ENCODE results near the gene DNMBP.

The DNMBP gene

DNA sequence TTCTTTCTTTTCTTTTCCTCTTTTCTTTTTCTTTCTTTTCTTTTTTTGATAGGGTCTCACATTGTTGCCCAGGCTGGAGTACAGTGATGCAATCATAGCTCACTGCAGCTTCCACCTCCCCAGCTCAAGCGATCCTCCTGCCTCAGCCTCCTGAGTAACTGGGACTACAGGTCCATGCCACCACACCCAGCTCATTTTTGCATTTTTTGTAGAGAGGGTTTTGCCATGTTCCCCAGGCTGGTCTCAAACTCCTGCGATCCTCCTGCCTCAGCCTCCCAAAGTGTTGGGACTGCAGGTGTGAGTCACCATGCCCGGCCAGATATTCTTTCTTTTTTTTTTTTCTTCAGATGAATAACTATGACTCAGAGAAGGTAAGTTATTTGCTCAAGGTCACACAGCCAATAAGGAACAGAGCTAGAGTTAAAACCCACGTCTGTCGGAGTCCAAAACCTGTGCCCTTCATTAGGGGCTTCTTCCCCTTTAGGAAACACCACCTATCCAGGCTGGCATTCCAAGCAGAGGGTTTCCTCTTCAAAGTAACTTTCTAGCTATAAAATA, 28.1 kb upstream of the DNMBP start:
- Histone ChIP-seq H3K27ac (ENCODE audit: low read depth, low read length) (no peak overlapping the region), H3K9me3 (ENCODE audit: control insufficient read depth in 1 of 2, low read length in 2 of 2) (no peaks in the 10 kb centered on the region), H3K27me3 (ENCODE audit: control insufficient read depth in 1 of 2, insufficient read depth in 2 of 2, low read length in 2 of 2) (no peaks in the 10 kb centered on the region), H3K36me3 (ENCODE audit: control insufficient read depth in 1 of 2, insufficient read depth in 2 of 2, low read length in 2 of 2) (no peaks in the 10 kb centered on the region), H3K4me3 (ENCODE audit: low read depth in 1 of 2, low read length in 2 of 2) (peak overlapping the region in 1 of 2 donors; percentile 38), H3K4me1 (ENCODE audit: control insufficient read depth in 1 of 2, insufficient read depth in 2 of 2, low read length in 2 of 2) (peaks cover 13 to 16% of the 10 kb centered on the region in 2 donors), H3K9ac (ENCODE audit: low read depth in 1 of 2, low read length in 2 of 2) (no peak overlapping the region)

GRCh38 chr10:100036850-100037249, 27.1 kb upstream of the DNMBP start:
- no peaks in the 10 kb centered on the region for H3K36me3 ChIP-seq (ENCODE audit: control insufficient read depth in 1 of 2, insufficient read depth in 2 of 2, low read length in 2 of 2)
- H3K4me3 ChIP-seq (ENCODE audit: low read depth in 1 of 2, low read length in 2 of 2), result no peak overlapping the region
- peaks cover 13 to 16% of the 10 kb centered on the region in 2 donors for H3K4me1 ChIP-seq (ENCODE audit: control insufficient read depth in 1 of 2, insufficient read depth in 2 of 2, low read length in 2 of 2)
- no peak overlapping the region for H3K27ac ChIP-seq (ENCODE audit: low read depth, low read length)
- no peak overlapping the region for H3K9ac ChIP-seq (ENCODE audit: low read depth in 1 of 2, low read length in 2 of 2)
- H3K27me3 ChIP-seq (ENCODE audit: control insufficient read depth in 1 of 2, insufficient read depth in 2 of 2, low read length in 2 of 2), result no peaks in the 10 kb centered on the region
- H3K9me3 ChIP-seq (ENCODE audit: control insufficient read depth in 1 of 2, low read length in 2 of 2), result no peaks in the 10 kb centered on the region

DNA sequence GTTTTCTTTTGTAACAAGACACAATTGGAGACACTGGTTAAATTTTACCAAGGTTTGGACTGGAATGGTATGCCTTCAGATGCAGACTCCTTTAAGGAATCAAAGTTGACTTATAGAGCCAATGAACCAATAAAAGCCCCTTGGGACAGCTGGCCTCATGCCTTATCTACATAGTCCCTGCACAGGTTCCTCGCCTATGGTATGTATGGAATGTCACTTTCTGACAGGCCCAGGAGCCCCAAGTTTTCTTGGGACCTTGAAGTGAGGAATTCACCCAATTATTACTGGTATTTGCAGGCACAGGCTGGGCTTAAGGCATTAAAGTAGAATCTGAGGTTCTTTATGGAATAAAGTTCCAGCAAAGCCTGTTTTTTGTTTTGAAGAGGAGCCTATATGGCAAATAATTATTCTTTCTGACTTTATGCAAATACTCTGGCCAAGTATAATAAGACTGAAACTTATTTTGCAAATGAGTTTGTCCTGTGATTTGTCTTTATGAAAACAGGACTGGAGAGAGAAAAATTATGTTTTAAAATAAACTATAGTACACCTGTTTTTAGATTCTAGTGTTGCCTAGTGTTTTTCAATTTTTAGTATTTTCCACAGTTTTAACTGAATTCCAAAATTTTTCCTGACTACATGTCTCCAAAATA, 24.1 kb upstream of the DNMBP start:
- no peaks in the 10 kb centered on the region for H3K36me3 ChIP-seq (ENCODE audit: control insufficient read depth in 1 of 2, insufficient read depth in 2 of 2, low read length in 2 of 2)
- no peaks in the 10 kb centered on the region for H3K9me3 ChIP-seq (ENCODE audit: control insufficient read depth in 1 of 2, low read length in 2 of 2)
- peaks cover 10% of the 10 kb centered on the region in 2 donors for H3K4me1 ChIP-seq (ENCODE audit: control insufficient read depth in 1 of 2, insufficient read depth in 2 of 2, low read length in 2 of 2)
- no peak overlapping the region for H3K4me3 ChIP-seq (ENCODE audit: low read depth in 1 of 2, low read length in 2 of 2)
- H3K27me3 ChIP-seq (ENCODE audit: control insufficient read depth in 1 of 2, insufficient read depth in 2 of 2, low read length in 2 of 2), result no peaks in the 10 kb centered on the region
- no peak overlapping the region for H3K27ac ChIP-seq (ENCODE audit: low read depth, low read length)
- H3K9ac ChIP-seq (ENCODE audit: low read depth in 1 of 2, low read length in 2 of 2), result no peak overlapping the region

- H3K9me3 ChIP-seq (ENCODE audit: control insufficient read depth in 1 of 2, low read length in 2 of 2), result peaks cover 8 to 9% of the 10 kb centered on the region in 2 donors
- no peak overlapping the region for H3K27ac ChIP-seq (ENCODE audit: low read depth, low read length)
- no peaks in the 10 kb centered on the region for H3K36me3 ChIP-seq (ENCODE audit: control insufficient read depth in 1 of 2, insufficient read depth in 2 of 2, low read length in 2 of 2)
- H3K9ac ChIP-seq (ENCODE audit: low read depth in 1 of 2, low read length in 2 of 2), result no peak overlapping the region
- no peaks in the 10 kb centered on the region for H3K27me3 ChIP-seq (ENCODE audit: control insufficient read depth in 1 of 2, insufficient read depth in 2 of 2, low read length in 2 of 2)
- H3K4me3 ChIP-seq (ENCODE audit: low read depth in 1 of 2, low read length in 2 of 2), result no peak overlapping the region
- H3K4me1 ChIP-seq (ENCODE audit: control insufficient read depth in 1 of 2, insufficient read depth in 2 of 2, low read length in 2 of 2), result no peaks in the 10 kb centered on the region
Observed at GRCh38 chr10:100027416-100027815, 17.7 kb upstream of the DNMBP start.

DNA sequence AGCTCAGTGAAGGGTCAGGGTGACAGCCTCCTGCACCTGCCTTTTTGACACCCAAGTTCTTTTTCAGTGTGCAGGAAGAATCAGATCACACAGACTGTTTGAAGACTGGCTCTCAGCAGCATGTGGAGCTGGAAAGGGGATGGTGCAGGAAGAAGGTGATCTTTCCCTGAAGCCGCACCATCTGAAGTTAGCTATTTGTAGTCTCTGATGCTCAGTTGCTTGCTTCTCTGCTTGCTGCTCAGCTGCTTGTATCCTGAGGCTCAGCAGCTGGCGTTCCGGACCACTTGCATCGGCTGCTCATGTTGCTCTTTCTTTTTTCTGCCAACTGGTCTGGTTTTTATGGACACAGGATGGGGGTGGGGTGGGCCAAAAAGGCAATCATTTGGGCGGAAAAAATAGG, 15.8 kb upstream of the DNMBP start:
- peaks cover 8 to 9% of the 10 kb centered on the region in 2 donors for H3K9me3 ChIP-seq (ENCODE audit: control insufficient read depth in 1 of 2, low read length in 2 of 2)
- H3K9ac ChIP-seq (ENCODE audit: low read depth in 1 of 2, low read length in 2 of 2), result no peak overlapping the region
- H3K4me3 ChIP-seq (ENCODE audit: low read depth in 1 of 2, low read length in 2 of 2), result no peak overlapping the region
- H3K27me3 ChIP-seq (ENCODE audit: control insufficient read depth in 1 of 2, insufficient read depth in 2 of 2, low read length in 2 of 2), result no peaks in the 10 kb centered on the region
- no peaks in the 10 kb centered on the region for H3K36me3 ChIP-seq (ENCODE audit: control insufficient read depth in 1 of 2, insufficient read depth in 2 of 2, low read length in 2 of 2)
- H3K27ac ChIP-seq (ENCODE audit: low read depth, low read length), result no peak overlapping the region
- no peaks in the 10 kb centered on the region for H3K4me1 ChIP-seq (ENCODE audit: control insufficient read depth in 1 of 2, insufficient read depth in 2 of 2, low read length in 2 of 2)

DNA sequence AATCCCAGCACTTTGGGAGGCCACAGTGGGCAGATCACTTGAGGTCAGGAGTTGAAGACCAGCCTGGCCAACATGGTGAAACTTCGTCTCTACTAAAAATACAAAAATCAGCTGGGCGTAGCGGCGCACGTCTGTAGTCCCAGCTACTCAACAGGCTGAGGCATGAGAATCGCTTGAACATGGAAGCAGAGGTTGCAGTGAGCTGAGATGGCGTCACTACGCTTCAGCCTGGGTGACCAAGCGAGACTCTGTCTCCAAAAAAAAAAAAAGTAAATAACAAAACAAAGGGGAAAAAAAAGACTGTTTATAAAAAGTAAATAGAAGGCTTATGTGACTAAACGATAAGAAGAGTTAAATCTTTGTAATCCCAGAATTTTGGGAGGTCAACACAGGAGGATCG, 15.0 kb upstream of the DNMBP start:
- Histone ChIP-seq H3K36me3 (ENCODE audit: control insufficient read depth in 1 of 2, insufficient read depth in 2 of 2, low read length in 2 of 2) (no peaks in the 10 kb centered on the region), H3K4me3 (ENCODE audit: low read depth in 1 of 2, low read length in 2 of 2) (no peak overlapping the region), H3K27me3 (ENCODE audit: control insufficient read depth in 1 of 2, insufficient read depth in 2 of 2, low read length in 2 of 2) (no peaks in the 10 kb centered on the region), H3K9me3 (ENCODE audit: control insufficient read depth in 1 of 2, low read length in 2 of 2) (peaks cover 8 to 9% of the 10 kb centered on the region in 2 donors), H3K4me1 (ENCODE audit: control insufficient read depth in 1 of 2, insufficient read depth in 2 of 2, low read length in 2 of 2) (no peaks in the 10 kb centered on the region), H3K9ac (ENCODE audit: low read depth in 1 of 2, low read length in 2 of 2) (no peak overlapping the region), H3K27ac (ENCODE audit: low read depth, low read length) (no peak overlapping the region)

DNA sequence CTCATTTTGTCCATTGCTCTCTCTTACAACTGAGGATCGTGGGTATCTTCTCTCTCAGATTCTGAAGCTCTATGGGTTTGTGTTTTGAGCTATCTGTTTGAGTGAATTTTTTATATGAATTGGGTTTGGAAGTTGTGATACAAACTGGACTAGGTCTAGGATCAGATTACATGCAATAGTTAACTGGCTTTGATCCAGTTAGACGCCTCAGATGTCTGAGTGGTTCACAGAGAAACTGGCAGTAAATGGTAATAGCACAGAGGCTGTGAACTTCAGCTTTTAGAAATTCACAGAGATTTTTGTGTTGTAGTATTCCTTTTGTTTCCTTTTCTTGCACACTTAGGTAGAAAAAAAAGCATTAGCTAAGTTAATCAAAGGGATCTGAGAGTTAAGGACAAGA, 12.7 kb upstream of the DNMBP start:
- Histone ChIP-seq H3K27ac (ENCODE audit: low read depth, low read length) (no peak overlapping the region), H3K4me1 (ENCODE audit: control insufficient read depth in 1 of 2, insufficient read depth in 2 of 2, low read length in 2 of 2) (no peaks in the 10 kb centered on the region), H3K9me3 (ENCODE audit: control insufficient read depth in 1 of 2, low read length in 2 of 2) (no peaks in the 10 kb centered on the region), H3K36me3 (ENCODE audit: control insufficient read depth in 1 of 2, insufficient read depth in 2 of 2, low read length in 2 of 2) (no peaks in the 10 kb centered on the region), H3K9ac (ENCODE audit: low read depth in 1 of 2, low read length in 2 of 2) (no peak overlapping the region), H3K4me3 (ENCODE audit: low read depth in 1 of 2, low read length in 2 of 2) (no peak overlapping the region), H3K27me3 (ENCODE audit: control insufficient read depth in 1 of 2, insufficient read depth in 2 of 2, low read length in 2 of 2) (no peaks in the 10 kb centered on the region)

GRCh38 chr10:100021322-100021721, 11.6 kb upstream of the DNMBP start:
- no peak overlapping the region for H3K4me3 ChIP-seq (ENCODE audit: low read depth in 1 of 2, low read length in 2 of 2)
- no peak overlapping the region for H3K9ac ChIP-seq (ENCODE audit: low read depth in 1 of 2, low read length in 2 of 2)
- H3K27me3 ChIP-seq (ENCODE audit: control insufficient read depth in 1 of 2, insufficient read depth in 2 of 2, low read length in 2 of 2), result no peaks in the 10 kb centered on the region
- no peaks in the 10 kb centered on the region for H3K4me1 ChIP-seq (ENCODE audit: control insufficient read depth in 1 of 2, insufficient read depth in 2 of 2, low read length in 2 of 2)
- no peaks in the 10 kb centered on the region for H3K9me3 ChIP-seq (ENCODE audit: control insufficient read depth in 1 of 2, low read length in 2 of 2)
- H3K36me3 ChIP-seq (ENCODE audit: control insufficient read depth in 1 of 2, insufficient read depth in 2 of 2, low read length in 2 of 2), result no peaks in the 10 kb centered on the region
- no peak overlapping the region for H3K27ac ChIP-seq (ENCODE audit: low read depth, low read length)

- no peaks in the 10 kb centered on the region for H3K4me1 ChIP-seq (ENCODE audit: control insufficient read depth in 1 of 2, insufficient read depth in 2 of 2, low read length in 2 of 2)
- H3K27ac ChIP-seq (ENCODE audit: low read depth, low read length), result no peak overlapping the region
- no peak overlapping the region for H3K4me3 ChIP-seq (ENCODE audit: low read depth in 1 of 2, low read length in 2 of 2)
- H3K9ac ChIP-seq (ENCODE audit: low read depth in 1 of 2, low read length in 2 of 2), result no peak overlapping the region
- H3K36me3 ChIP-seq (ENCODE audit: control insufficient read depth in 1 of 2, insufficient read depth in 2 of 2, low read length in 2 of 2), result no peaks in the 10 kb centered on the region
- no peaks in the 10 kb centered on the region for H3K27me3 ChIP-seq (ENCODE audit: control insufficient read depth in 1 of 2, insufficient read depth in 2 of 2, low read length in 2 of 2)
- no peaks in the 10 kb centered on the region for H3K9me3 ChIP-seq (ENCODE audit: control insufficient read depth in 1 of 2, low read length in 2 of 2)
Observed at GRCh38 chr10:100020886-100021253, 11.1 kb upstream of the DNMBP start.

GRCh38 chr10:100020142-100020885, 10.6 kb upstream of the DNMBP start:
- Histone ChIP-seq H3K9me3 (ENCODE audit: control insufficient read depth in 1 of 2, low read length in 2 of 2) (no peaks in the 10 kb centered on the region), H3K27me3 (ENCODE audit: control insufficient read depth in 1 of 2, insufficient read depth in 2 of 2, low read length in 2 of 2) (no peaks in the 10 kb centered on the region), H3K36me3 (ENCODE audit: control insufficient read depth in 1 of 2, insufficient read depth in 2 of 2, low read length in 2 of 2) (no peaks in the 10 kb centered on the region), H3K4me1 (ENCODE audit: control insufficient read depth in 1 of 2, insufficient read depth in 2 of 2, low read length in 2 of 2) (no peaks in the 10 kb centered on the region), H3K9ac (ENCODE audit: low read depth in 1 of 2, low read length in 2 of 2) (no peak overlapping the region), H3K4me3 (ENCODE audit: low read depth in 1 of 2, low read length in 2 of 2) (no peak overlapping the region), H3K27ac (ENCODE audit: low read depth, low read length) (no peak overlapping the region)

Data from duodenal mucosa (tissue), 2 donors.